Fibroblast of skin of scalp (primary cell): ENCODE results near the gene UMAD1.

ENCODE experiments used
- DNase-seq: peaks from one replicate; pipeline ENCODE4 v3.0.0-alpha.2; 2013

The UMAD1 gene

GRCh38 chr7:7731732-7732131, 91.2 kb downstream of the UMAD1 start:
- no peak for DNase-seq

DNA sequence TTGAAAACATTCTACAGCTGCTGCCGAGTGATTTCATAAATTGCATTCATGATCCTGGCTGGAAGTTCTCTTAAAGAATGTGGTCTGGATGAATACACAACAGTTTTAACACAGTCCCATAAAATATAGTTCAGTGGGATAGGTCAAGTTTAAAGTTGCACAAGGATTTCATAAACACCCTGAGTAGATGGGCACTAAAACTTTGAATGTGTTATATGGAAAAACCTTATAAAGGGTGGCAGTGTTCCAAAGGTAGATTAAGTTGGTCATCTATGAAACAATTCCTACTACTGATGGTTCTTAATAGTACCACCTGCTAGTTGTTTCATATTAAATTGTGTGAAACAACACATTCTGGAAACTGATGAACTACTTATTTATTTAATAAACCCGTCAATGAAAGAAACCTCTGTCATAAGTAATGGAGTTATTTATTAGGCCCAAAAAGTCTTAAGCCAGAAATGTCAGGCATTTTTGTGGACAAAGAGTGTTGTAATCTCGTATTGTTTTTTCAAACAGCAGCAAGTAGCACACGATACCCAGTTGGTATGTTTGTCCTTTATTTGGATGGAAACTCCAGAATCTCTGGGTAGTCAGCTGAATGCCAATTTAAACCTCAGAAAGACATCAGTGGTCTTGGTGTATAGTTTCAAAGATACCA, 92.2 kb downstream of the UMAD1 start:
- peak; percentile 55 for DNase-seq

DNA sequence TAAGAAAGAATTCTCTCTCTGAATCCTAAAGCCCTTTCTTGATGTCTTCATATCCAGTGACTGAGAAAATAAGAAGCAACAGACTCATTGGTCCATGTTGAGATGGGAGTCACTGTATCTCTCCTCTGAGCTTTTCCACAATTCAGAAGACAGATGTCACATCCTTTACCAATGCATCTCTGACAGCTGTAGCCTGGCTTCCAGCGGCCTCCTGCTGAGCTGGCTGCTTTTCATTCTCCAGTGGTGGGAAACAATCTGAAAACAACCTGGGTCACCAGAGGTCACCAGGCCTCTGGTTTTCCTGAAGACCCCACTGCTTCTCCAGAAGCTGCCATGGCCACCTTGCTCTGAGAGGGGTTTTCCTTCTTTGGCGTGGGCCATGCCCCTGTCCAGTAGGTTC, 96.1 kb downstream of the UMAD1 start:
- DNase-seq: peak; percentile 34

GRCh38 chr7:7737674-7738073, 97.1 kb downstream of the UMAD1 start:
- no peak for DNase-seq

GRCh38 chr7:7738177-7738576, 97.6 kb downstream of the UMAD1 start:
- DNase-seq: no peak

DNA sequence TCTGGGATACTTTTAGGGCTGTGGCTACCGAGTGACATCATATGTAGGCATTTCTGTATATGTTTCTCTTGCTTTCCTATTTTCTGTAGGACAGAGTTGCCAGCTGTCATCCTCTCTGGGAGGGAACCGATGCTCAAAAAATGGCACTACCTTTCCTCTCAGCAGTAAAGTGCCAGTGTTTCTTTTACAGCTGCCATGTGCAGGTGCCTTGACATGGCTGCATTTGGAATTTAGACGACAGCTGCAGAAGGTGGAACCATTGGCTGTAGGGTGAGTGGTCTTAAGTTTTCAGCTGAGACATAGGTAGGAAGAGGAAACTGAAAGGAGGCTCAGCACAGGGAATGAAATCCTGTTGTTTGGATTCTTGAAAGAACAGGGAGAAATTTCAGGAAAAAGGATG, 98.1 kb downstream of the UMAD1 start:
- DNase-seq: no peak

DNA sequence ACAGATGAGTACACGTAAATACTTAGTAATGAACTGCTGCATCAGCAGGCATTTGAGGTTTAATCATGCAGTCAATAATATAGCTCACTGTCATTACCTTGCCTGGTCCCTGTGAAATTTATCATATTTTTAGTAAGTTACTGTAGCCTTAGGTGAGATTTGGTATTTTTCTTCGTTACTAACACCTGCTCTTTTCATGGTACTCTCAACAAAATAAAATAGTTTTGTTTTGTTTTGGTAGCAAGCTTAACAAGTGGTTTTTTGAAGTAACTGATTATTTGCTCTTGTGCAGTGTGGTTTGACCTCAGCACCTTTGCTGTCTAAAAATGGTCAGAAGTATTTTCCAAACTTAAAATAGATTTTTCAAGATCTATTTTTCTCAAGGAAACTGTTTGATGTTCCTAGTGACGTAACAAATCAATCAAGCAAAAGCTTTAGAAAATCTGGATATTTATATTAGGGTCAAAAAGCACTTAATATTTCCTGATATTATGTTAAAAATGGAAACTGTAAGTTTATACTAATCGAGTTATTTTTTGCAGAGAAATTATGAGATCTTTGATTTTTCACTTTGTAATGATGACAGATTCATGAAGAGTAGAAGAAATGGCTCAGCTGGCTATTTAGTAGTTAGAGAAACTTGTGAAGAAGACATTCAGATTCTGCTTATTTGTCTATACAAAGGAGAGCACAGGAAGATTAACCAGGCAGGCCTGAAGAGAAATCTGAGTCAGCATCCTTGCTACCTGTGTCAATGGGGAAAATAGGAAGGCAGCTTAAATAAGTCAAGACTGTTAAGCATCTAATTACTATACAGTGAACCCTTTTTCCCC, 98.9 kb downstream of the UMAD1 start:
- DNase-seq: no peak

DNA sequence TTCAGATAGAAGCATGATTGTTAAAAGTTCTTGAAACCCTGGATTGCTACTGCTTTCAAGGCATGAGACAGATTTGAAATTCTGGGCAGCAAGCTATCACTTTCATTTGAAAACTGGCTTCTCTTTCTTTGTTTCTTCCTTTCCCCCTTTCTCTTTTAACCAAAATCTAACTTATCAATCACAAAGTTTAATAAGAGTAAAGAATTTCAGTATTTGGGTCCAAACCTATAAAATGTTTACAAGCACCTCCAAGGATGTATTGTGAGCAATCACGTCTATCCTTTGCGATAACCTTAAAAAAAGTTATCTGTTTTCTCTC, 99.4 kb downstream of the UMAD1 start:
- DNase-seq: no peak

GRCh38 chr7:7742223-7742622, 101.7 kb downstream of the UMAD1 start:
- DNase-seq: no peak

DNA sequence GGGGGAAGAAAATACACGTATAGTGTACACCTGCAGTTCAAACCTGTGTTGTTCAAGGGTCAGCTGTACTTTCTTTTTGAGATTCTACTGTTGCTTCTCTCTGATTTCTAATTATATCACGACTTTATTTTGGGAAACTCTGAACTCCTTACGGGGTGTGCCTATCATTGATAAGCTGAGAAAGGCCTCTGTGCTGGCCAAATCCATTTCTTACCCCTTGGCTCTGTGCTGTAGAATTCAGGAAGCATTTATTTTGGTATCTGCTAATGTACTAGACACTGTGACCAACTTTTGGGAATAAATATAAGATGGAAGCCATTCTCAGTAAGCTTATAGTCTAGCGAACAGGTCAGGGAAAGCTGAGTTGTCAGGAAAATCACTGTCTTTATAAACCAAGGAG, 104.7 kb downstream of the UMAD1 start:
- no peak for DNase-seq

DNA sequence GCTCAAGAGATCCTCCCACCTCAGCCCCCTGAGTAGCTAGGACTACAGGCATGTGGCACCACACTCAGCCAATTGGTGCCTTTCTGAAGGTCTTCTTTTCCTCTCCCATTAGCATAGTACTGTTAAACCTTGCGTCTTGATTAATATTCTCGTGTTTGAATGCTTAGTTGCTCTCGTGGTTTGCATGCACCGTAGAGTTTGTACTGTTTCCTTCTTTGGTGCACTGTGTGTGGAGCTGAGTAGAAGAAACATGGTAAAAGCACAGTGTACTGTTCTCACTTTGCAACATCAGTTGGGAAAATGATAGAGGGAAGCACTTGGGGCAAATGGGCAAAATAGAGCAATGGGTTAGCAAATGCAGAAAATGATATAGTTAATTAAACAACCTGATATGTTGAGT, 105.4 kb downstream of the UMAD1 start:
- no peak for DNase-seq

GRCh38 chr7:7746458-7746857, 105.9 kb downstream of the UMAD1 start:
- no peak for DNase-seq

DNA sequence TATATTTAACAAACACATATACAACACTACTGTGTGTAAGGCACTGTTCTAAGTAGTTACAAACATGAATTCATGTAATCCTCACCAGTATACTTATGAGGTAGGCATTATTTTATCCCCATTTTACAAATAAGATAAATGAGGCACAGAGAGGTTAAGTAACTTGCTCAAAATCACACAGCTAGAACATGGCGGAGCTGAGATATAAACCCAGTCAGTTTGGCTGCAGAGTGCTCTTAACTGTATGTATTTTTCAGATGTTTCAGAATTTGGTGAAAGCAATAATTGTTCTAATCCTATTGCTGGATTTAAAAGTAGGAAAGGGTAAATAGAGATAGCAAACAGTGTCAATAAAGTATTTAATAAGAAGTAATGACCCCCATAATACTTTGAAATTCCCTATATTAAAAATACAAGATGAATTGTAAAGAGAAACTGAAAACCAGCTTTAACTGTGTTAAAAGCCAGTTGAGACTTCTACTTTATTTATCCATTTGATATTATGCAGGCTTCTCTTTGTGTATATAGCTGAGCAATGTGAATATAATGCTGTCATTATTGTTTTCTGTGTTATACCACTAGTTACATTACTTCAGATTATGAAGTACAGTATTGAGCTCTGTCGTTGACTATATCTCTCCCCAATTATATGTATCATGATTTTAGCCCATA, 110.2 kb downstream of the UMAD1 start:
- DNase-seq: no peak

DNA sequence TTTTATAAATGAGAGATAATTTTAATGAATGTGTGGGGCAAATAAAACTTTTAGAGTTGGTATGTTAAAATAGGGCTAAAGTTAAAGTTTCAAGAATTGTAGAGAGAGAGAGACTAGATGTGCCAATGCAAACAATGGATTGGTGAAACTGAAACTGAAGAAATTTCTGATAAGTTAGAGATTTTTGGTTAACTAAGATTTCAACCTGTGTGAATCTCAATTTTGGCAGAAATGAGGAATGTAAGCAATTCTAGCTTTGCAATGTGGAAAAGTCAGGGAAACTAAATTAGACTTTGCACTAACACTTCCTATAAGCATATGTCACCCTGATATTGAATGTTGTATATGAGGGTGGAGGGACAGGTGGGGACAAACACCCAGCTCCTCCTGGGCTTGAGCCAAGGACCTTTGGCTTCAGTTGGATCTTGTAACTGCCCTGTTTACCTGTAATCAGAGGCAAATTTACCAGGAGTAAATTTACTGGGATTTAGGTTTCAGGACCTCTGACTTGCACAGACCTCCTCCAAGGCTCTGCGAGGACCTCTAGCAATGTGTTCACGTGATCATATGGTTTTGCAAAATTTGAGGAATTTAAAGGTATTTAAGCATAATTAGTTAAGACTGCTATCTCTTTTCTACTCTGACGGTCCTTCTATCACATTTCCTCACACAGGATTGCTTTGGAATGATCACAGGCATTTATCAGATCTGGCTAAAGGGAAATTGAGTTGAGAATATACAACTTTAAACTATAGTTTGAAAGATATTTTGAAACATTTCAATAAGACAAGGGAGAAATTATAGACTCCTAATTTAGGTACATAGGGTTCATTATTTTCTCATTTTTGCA, 110.9 kb downstream of the UMAD1 start:
- DNase-seq: no peak

GRCh38 chr7:7756577-7756976, 116.0 kb downstream of the UMAD1 start:
- DNase-seq: no peak

DNA sequence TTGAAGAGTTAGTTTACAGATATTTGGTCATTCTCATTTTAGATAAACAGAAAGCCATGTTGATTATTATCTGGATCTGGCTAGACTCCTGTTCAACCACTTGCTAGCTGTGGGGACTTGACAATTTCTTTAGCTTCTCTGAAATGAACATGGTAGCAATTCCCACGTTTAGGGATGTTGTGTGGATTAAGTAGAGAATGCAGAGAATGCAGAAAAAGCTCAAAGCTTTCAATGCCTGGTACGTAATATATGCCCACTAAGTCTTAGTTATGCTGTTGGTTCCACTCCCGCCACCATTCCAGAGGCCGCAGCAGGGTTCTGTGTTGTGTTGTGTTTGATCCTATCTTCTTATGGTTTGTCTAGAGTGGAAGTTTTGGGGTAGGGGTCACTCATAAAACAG, 117.0 kb downstream of the UMAD1 start:
- DNase-seq: peak; percentile 18

- peak; percentile 68 for DNase-seq
These were observed 120.9 kb downstream of the UMAD1 start for GRCh38 chr7:7761340-7761973.

GRCh38 chr7:7761974-7762779, 121.6 kb downstream of the UMAD1 start:
- DNase-seq: peak; percentile 74

DNA sequence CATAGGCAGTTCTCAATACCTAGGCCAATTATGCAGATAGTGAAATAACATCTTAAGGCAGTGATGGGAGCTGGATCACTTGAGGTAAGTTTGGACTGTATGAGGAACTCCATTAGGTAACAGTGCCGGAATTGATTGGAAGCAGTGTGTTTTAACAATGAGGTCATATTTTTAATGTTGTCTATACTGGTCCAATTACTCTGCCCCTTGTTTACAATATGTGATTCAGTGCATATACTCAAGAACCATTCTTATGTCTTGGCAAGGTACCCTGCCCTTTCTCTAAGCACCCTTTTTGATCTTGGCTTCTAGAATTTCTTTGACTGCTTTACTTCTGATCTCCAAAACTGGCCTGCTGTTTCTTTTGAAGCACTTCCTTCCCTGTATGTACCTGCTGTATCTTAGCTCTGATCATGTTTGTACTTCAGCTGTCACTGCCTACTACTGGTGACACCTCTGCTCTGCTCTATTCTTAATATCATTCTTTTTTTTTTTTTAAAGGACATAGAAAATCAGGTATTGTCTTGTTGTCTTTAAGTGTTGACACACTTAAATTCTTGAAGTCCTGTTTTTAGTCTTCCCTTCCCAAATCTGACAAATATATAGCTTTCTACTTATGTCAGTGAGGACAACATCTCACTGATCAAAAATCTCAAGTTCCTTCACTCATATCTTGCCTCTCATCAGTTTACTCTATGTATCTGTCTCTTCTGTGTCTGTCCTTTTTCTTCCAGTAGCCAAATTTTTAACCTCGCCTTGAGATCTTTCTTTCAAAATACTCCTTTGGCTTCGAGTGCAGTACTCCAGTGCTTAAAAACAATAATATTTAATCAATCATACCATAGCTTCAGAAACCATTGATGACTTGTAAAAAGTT, 124.2 kb downstream of the UMAD1 start:
- no peak for DNase-seq

DNA sequence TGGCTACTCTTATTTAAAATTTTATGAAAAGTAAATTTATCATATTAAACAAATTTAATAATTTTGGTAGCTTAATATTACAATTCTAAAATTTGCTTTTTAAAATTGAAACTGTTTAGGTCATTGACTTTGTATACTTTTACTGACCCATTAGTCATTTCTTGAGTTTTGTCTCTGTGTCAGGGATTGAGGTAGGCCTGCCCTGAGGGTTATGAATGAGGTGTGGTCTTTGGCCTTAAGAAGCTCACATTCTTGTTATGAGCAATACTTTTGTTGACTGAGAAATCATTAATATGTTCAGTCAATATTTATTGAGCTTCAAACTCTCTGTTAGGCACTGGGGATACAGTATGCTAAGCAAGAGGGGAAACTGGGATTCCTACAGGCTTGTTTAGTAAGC, 124.9 kb downstream of the UMAD1 start:
- DNase-seq: no peak

GRCh38 chr7:7766671-7767070, 126.1 kb downstream of the UMAD1 start:
- no peak for DNase-seq
